ENCODE measurements around the gene SANBR. TPM values are rescaled to one million over a fixed set of nuclear protein-coding genes. Genes with fewer than 3 reads are reported as not detected.

The SANBR gene
- total and polyA plus RNA-seq, 2 of the 4 experiments (the other 2 are of a cell fraction): 3.3 to 3.8 TPM

DNA sequence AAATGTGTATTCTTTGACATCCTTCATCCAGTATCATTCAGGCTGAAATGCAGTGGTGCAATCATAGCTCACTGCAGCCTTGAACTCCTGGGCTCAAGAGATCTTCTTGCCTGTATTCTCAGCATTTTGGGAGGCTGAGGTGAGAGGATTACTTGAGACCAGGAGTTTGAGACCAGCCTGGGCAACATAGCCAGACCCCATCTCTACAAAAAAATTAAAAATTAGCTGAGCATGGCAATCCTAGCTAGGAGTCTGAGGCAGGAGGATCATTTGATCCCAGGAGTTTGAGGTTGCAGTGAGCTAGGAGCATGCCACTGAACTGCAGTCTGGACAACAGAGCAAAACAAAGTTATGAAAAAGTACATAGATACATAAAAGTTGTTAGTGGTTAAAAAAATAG, 24.1 kb downstream of the SANBR start:
- ATAC-seq (ENCODE audit: low read depth) (no peak), DNase-seq (no peak)
- ChIA-PET POLR2A (ENCODE audit: unreplicated experiment) (no interaction called here), CTCF (no interaction called here)
- intact Hi-C loops (cut with micrococcal nuclease): no loop called here
- Histone ChIP-seq H4K5ac (ENCODE audit: low read depth, low read length) (no peak overlapping the region), H3K4me1 (ENCODE audit: control insufficient read depth, insufficient read depth, low read length) (no peaks in the 10 kb centered on the region), H2AFZ (replicated peaks; ENCODE audit: low read length, poor library complexity) (no peak overlapping the region), H3K79me1 (ENCODE audit: low read depth in 1 of 2, low read length in 2 of 2) (no peaks in the 10 kb centered on the region), H3K23ac (ENCODE audit: low read depth, low read length) (no peak overlapping the region), H4K20me1 (ENCODE audit: insufficient read depth, low read length) (no peaks in the 10 kb centered on the region), H3K4ac (ENCODE audit: low read depth, low read length) (no peak overlapping the region), H3K14ac (replicated peaks; ENCODE audit: low read depth, low read length) (no peak overlapping the region), H3K9me1 (ENCODE audit: insufficient read depth, low read length) (no peaks in the 10 kb centered on the region), H3K18ac (ENCODE audit: low read depth, low read length) (no peak overlapping the region), H2BK5ac (ENCODE audit: low read depth, low read length, poor library complexity, severe bottlenecking) (no peak overlapping the region), H3K4me3 (ENCODE audit: insufficient read depth, low read depth, low read length) (no peak overlapping the region), H3K56ac (ENCODE audit: extremely low read depth, insufficient read depth, low read length) (no peak overlapping the region), H2AK5ac (ENCODE audit: low read depth, low read length) (no peak overlapping the region), H3K4me2 (ENCODE audit: low read depth, low read length) (no peak overlapping the region), H3K27me3 (ENCODE audit: control insufficient read depth, insufficient read depth, low read length) (no peaks in the 10 kb centered on the region), H3K36me3 (ENCODE audit: control insufficient read depth, insufficient read depth, low read length) (peaks cover 13% of the 10 kb centered on the region), H2BK120ac (ENCODE audit: low read depth, low read length) (no peak overlapping the region), H2BK20ac (ENCODE audit: low read depth, low read length) (no peak overlapping the region), H3K9me3 (ENCODE audit: control insufficient read depth, insufficient read depth, low read length) (no peaks in the 10 kb centered on the region), H2AK9ac (replicated peaks; ENCODE audit: low read depth, low read length, poor library complexity) (no peak overlapping the region), H4K8ac (ENCODE audit: low read depth in 2 of 2, low read length in 2 of 2) (no peak overlapping the region), H3K27ac (ENCODE audit: insufficient read depth, low read length) (no peak overlapping the region), H4K91ac (ENCODE audit: insufficient read depth, low read depth, low read length) (no peak overlapping the region), H3K9ac (ENCODE audit: low read depth, low read length) (no peak overlapping the region), H2BK15ac (ENCODE audit: low read depth, low read length) (no peak overlapping the region)
- in situ Hi-C loops (cut with MboI; ENCODE audit: low sequenced_read_pairs): no loop called here
- no TSS peak for BruUV-seq (replicated peaks)
- dilution Hi-C loops (cut with HindIII; ENCODE audit: low sequenced_read_pairs, unreplicated experiment): no loop called here
- TF ChIP-seq NFE2L2 (IDR thresholded peaks at IDR 0.05; ENCODE audit: low read depth, low read length): no peak
- TF ChIP-seq FOS (IDR thresholded peaks at IDR 0.05; ENCODE audit: low read depth, low read length): no peak
- TF ChIP-seq SMC3 (IDR thresholded peaks at IDR 0.05; ENCODE audit: low read depth, low read length): no peak
- TF ChIP-seq MXI1 (IDR thresholded peaks at IDR 0.05; ENCODE audit: borderline replicate concordance, low read depth, low read length): no peak
- TF ChIP-seq MAZ (IDR thresholded peaks at IDR 0.05; ENCODE audit: borderline replicate concordance, low read depth, low read length): no peak
- TF ChIP-seq BHLHE40 (IDR thresholded peaks at IDR 0.05; ENCODE audit: low read depth, low read length): no peak
- no peak for TF ChIP-seq CEBPB (IDR thresholded peaks at IDR 0.05; ENCODE audit: low read depth, low read length)
- TF ChIP-seq, protein P1, sequence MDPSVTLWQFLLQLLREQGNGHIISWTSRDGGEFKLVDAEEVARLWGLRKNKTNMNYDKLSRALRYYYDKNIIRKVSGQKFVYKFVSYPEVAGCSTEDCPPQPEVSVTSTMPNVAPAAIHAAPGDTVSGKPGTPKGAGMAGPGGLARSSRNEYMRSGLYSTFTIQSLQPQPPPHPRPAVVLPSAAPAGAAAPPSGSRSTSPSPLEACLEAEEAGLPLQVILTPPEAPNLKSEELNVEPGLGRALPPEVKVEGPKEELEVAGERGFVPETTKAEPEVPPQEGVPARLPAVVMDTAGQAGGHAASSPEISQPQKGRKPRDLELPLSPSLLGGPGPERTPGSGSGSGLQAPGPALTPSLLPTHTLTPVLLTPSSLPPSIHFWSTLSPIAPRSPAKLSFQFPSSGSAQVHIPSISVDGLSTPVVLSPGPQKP (IDR thresholded peaks at IDR 0.05; ENCODE audit: borderline replicate concordance, low read depth, low read length): no peak
- TF ChIP-seq CHD1 (IDR thresholded peaks at IDR 0.05; ENCODE audit: low read depth, low read length): no peak
- no peak for TF ChIP-seq POLR2A (IDR thresholded peaks at IDR 0.05; ENCODE audit: low read depth, low read length)
